GM08714 (cell line): ENCODE results near the gene PTGER3.

Source experiments
- H3K4me3 ChIP-seq: fragments of 200-500 bp; sonication (Bioruptor generic); 2 replicates; pipeline ENCODE4 v1.5.1; 2014; ENCODE audit warnings: mild to moderate bottlenecking, low read length, inconsistent platforms
- ZNF274 ChIP-seq: IDR thresholded peaks from 2 replicates; pipeline ENCODE4 v1.6.1; 2012; ENCODE audit warnings: mild to moderate bottlenecking, low read depth, low read length

PTGER3 gene

DNA sequence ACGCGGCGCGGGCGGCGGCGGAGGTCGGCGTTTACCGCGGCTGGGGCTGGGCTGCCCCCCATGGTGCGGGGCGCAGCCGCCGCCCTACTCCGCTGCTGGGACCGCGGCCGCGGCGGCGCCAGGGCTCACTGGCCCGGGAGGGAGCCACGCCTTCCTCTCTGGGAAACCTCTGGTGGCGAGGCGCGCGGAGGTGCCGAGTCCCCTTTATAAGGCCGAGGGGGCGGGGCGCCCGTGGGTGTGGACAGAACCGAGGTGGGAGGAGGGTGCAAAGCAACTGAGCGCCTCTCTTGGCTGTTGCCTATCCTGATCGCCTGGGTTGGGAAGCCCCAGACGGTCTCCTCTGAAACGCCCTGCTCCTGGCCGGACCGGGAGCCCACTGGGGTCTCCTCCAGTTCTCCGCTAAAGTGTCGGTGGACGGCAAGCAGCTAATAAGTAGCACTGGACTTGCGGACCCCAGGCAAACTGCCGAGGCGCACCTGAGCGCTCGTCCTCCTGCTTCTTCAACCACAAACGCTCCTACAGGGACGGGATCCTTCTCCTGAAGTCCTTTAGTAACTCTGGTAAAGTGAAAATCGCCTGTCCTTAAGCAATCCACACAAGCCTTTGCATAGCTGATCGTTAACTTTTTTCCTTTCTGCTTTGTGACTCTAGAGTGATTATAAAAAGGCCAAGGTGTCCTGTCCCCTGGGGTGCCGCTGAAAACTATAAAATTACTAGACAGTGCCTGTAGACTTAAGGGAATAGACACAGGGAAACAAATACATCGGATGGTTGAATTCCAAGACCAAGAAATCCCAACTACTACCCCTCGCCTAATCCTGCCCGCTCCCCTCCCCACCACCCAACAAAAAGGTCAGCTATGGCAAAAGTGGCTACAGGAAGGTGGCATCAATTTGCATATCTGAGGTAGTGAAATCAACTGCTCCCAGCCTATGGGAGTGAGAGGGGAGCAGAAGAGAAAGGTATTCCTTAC, at the start of gene PTGER3:
PTGER3 (minus strand) TSS at position 182 of the 973 bp plus-strand sequence. CDS start 239 bp downstream, outside the sequence.
- TF ChIP-seq ZNF274: no peak
- H3K4me3 ChIP-seq: peak within 1 kb of the TSS; percentile 11; the same call in 1 of the 2 replicates

DNA sequence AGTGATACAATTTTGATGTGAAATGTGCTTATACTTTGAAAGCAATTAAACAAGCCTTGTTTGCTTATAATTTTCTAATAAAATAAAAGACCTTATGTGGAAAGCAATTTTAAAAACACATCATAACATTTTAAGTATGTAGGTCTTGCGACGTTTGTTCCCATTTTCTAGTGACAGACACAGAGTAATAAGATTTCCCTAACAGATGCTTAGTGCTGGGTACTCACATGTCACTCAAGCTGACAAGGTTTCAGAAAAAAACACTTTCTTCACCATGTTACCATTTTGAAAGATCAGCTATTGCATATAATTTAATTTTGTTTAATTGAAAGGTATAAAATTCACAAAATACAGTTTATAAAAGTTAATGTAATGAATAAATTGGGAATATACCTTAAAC, 47.3 kb upstream of the PTGER3 start:
- H3K4me3 ChIP-seq: no peak overlapping the region
- no peak for TF ChIP-seq ZNF274

GRCh38 chr1:71093938-71094337, 46.3 kb upstream of the PTGER3 start:
- no peak for TF ChIP-seq ZNF274
- H3K4me3 ChIP-seq: no peak overlapping the region

- H3K4me3 ChIP-seq: no peak overlapping the region
- no peak for TF ChIP-seq ZNF274
These were observed 42.1 kb upstream of the PTGER3 start for GRCh38 chr1:71089536-71090270.

- no peak overlapping the region for H3K4me3 ChIP-seq
- no peak for TF ChIP-seq ZNF274
These were observed 41.1 kb upstream of the PTGER3 start for GRCh38 chr1:71088645-71089287.

DNA sequence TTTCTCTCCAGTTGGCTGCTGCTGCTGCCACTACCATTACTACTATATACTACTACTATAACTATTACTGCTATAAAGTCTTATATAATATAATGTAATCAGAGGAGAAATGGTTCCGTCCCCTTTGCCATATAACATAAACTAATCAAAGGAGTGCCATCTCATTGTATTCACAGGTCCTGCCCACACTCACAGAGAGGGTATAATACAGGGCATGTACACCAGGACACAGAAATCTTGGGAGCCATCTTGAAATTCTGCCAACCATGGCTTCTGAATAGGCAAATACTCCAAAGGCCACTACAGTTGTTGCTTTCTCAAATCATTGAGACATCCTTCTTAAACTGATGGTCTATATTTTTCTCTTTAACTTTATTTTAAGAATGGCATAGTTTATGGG, 40.1 kb upstream of the PTGER3 start:
- TF ChIP-seq ZNF274: no peak
- no peak overlapping the region for H3K4me3 ChIP-seq

- H3K4me3 ChIP-seq: no peak overlapping the region
- no peak for TF ChIP-seq ZNF274
These were observed 39.4 kb upstream of the PTGER3 start for GRCh38 chr1:71087060-71087459.

GRCh38 chr1:71086331-71086730, 38.7 kb upstream of the PTGER3 start:
- H3K4me3 ChIP-seq: no peak overlapping the region
- TF ChIP-seq ZNF274: no peak

DNA sequence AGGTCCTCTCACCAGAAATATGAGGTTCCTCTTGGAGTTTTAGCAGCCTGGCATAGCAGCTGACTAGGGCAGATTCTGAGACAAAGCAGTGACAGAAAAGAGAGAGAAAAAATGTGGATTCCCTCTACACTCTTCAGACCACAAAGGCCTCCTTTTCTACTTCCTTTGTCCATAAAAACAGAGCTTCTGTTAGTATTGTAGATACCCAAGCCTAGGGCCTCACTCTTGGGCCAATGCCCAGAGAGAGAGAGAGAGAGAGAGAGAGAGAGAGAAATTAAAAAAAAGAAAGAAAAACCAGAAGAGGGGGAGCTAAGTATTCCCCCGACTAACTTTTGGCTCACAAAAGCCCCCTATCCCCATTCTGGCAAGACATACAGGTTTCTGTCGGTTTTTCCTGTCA, 35.7 kb upstream of the PTGER3 start:
- no peak overlapping the region for H3K4me3 ChIP-seq
- TF ChIP-seq ZNF274: no peak

DNA sequence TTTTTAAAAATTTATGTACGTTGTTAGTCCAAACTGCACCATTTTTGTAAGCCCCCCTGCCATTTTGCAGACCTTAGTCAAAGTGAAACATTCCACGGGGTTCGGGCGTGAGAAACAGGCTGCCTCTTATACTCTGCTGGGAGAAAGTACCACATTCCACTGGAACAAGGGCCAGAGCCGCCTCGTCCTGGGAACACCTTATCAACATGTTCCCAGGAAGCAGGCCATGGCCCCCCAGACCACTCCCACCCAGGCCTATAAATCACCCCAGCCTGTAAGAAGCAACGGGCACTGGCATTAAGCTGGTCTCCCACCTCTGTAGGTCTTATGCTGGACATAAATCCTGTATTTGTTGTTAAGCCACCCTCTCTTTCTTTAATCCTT, 34.1 kb upstream of the PTGER3 start:
- H3K4me3 ChIP-seq: peak overlapping the region; percentile 98
- TF ChIP-seq ZNF274: no peak

DNA sequence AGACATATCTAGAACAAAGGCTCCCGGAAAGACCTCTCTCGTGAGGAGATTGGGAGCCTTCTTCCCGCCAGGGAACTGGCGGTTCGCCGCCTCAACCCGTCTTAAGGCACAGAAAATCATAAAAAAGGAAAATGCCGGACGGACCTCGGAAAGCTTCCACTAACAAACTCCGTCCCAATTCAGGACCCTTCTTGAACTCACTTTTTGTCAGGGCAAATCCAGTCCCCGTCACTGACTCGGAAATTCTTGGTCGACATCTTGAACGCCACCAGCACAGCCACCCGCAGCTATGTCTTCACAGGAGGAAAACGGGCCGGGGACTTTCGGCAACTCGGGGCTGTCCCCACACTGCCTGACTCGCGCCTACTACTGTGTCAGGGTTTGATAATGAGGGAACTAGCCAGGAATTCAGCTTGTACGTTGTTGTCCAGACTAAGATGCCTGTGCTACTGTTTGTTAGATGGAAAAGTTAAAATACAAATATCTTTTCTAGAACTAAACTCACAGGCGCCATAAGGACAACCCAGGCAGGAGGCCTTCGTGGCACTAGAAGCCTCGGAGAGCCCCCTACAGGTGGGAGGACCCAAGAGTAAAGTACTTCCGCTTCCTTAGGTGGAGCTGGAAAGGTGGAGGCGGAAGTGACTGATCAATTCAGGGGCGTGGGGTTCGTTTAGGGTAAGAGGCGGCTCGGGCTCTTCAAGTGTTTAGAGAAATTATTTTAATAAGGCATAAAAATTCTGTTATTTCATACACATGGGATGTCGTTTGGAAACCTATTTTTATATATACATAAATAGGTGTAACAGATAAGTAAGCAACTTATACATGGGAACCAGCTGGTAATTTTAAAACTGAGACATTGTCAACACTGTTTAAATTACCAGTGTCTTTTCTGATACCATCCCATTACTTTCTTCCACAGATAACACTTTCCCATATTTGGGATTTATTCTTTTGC, 33.4 kb upstream of the PTGER3 start, which contains the start of gene ZRANB2:
ZRANB2 (minus strand) TSS at position 297 of the 958 bp plus-strand sequence; CDS start at position 257, 40 bp downstream.
- peak within 1 kb of the TSS; percentile 98 for H3K4me3 ChIP-seq
- TF ChIP-seq ZNF274: no peak

- peak overlapping the region; percentile 98 for H3K4me3 ChIP-seq
- TF ChIP-seq ZNF274: no peak
These were observed 32.7 kb upstream of the PTGER3 start for GRCh38 chr1:71080230-71080738.

DNA sequence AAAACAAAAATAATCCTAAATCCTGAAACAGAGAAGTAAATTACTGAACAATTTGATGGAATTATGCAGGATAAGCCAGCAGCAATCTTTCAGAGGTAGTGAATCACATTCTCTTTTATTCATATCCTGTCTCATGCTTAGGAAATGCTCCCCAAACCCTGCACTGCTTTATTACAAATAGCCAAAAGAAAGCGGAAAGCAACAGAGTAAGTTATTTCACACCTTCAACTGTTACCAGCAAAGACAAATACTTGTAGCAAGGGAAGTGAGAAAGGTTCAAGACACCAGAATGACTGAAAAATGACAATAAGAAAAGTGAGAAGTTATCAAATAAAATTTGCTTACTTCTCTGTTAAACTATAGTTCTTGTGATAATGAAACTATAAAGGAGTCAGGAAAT, 27.1 kb upstream of the PTGER3 start:
- TF ChIP-seq ZNF274: no peak

GRCh38 chr1:71072273-71072672, 24.7 kb upstream of the PTGER3 start:
- no peak overlapping the region for H3K4me3 ChIP-seq
- no peak for TF ChIP-seq ZNF274

More for the DNA sequence above, 27.1 kb upstream of the PTGER3 start:
- no peak overlapping the region for H3K4me3 ChIP-seq
